Neural progenitor cell (in vitro differentiated cells): ENCODE results near the gene HCST. TPM values are rescaled to one million over a fixed set of nuclear protein-coding genes. Genes with fewer than 3 reads are reported as not detected.

ENCODE experiments used
- DNase-seq: peaks from one replicate; pipeline ENCODE4 v3.0.0-alpha.2; 2016; ENCODE audit warnings: low spot score
- H2AFZ ChIP-seq: fragments of 200-600 bp; sonication (generic); replicated peaks from 2 replicates; pipeline ENCODE4 v1.6.1; 2016; ENCODE audit warnings: antibody characterized with exemption
- H3F3A ChIP-seq: fragments of 200-600 bp; sonication (generic); 2 replicates; pipeline ENCODE4 v1.6.1; 2016; ENCODE audit warnings: antibody characterized with exemption, low read depth
- H3K27ac ChIP-seq: fragments of 200-600 bp; sonication (generic); 2 replicates; pipeline ENCODE4 v1.5.1; 2016; ENCODE audit warnings: mild to moderate bottlenecking
- H3K27me3 ChIP-seq: fragments of 200-600 bp; sonication (generic); 2 replicates; pipeline ENCODE4 v1.6.1; 2016; ENCODE audit warnings: mild to moderate bottlenecking, moderate library complexity
- H3K36me3 ChIP-seq: fragments of 200-600 bp; sonication (generic); 2 replicates; pipeline ENCODE4 v1.5.1; 2016
- H3K4me1 ChIP-seq: fragments of 200-600 bp; sonication (generic); 2 replicates; pipeline ENCODE4 v1.6.1; 2016; ENCODE audit warnings: mixed run types
- H3K4me2 ChIP-seq: fragments of 200-600 bp; sonication (generic); 2 replicates; pipeline ENCODE4 v1.6.1; 2016
- H3K4me3 ChIP-seq: fragments of 200-600 bp; sonication (generic); 2 replicates; pipeline ENCODE4 v1.5.1; 2016
- H3K79me2 ChIP-seq: fragments of 200-600 bp; sonication (generic); 2 replicates; pipeline ENCODE4 v1.6.1; 2016; ENCODE audit warnings: low read depth
- H3K9ac ChIP-seq: fragments of 200-600 bp; sonication (generic); 2 replicates; pipeline ENCODE4 v1.6.1; 2016
- H3K9me3 ChIP-seq: fragments of 200-600 bp; sonication (generic); 2 replicates; pipeline ENCODE4 v1.5.1; 2016; ENCODE audit warnings: low read depth
- H4K20me1 ChIP-seq: fragments of 200-600 bp; sonication (generic); 2 replicates; pipeline ENCODE4 v1.6.1; 2016; ENCODE audit warnings: low read depth
- H3K27ac Mint-ChIP-seq: 3 replicates; pipeline ENCODE4 v1.8.0; 2021; ENCODE audit warnings: mixed read lengths
- H3K27me3 Mint-ChIP-seq: 2 replicates; pipeline ENCODE4 v1.8.0; 2022; ENCODE audit warnings: low read depth, mild to moderate bottlenecking, inconsistent platforms, moderate library complexity, mixed read lengths; ENCODE audit not compliant: insufficient read depth
- H3K36me3 Mint-ChIP-seq: 3 replicates; pipeline ENCODE4 v1.8.0; 2021; ENCODE audit warnings: mixed read lengths
- H3K4me1 Mint-ChIP-seq: 3 replicates; pipeline ENCODE4 v1.8.0; 2021; ENCODE audit warnings: mixed read lengths
- H3K4me3 Mint-ChIP-seq: 3 replicates; pipeline ENCODE4 v1.8.0; 2021; ENCODE audit warnings: mild to moderate bottlenecking, moderate library complexity, mixed read lengths
- H3K9me3 Mint-ChIP-seq: 3 replicates; pipeline ENCODE4 v1.8.0; 2020; ENCODE audit warnings: mixed read lengths
- EZH2 ChIP-seq: fragments of 200-600 bp; sonication (generic); IDR thresholded peaks from 2 replicates; pipeline ENCODE4 v1.6.1; 2017; ENCODE audit warnings: antibody characterized with exemption, mild to moderate bottlenecking, moderate library complexity
- EZH2phosphoT487 ChIP-seq: fragments of 200-600 bp; sonication (generic); IDR thresholded peaks from 2 replicates; pipeline ENCODE4 v1.6.1; 2017; ENCODE audit warnings: antibody characterized with exemption
- total RNA-seq: library from RNA; depleted of rRNA; stranded (reverse); fragments of >200 nt; gene quantifications from 2 replicates; pipeline ENCODE4 v1.2.3, GENCODE V29; 2015; ENCODE audit warnings: low replicate concordance
- TF ChIP-seq, protein P1 (sequence below): fragments of 200-600 bp; sonication (generic); IDR thresholded peaks from 2 replicates; pipeline ENCODE4 v1.5.1; 2017; ENCODE audit warnings: antibody characterized with exemption, mild to moderate bottlenecking

Gene HCST, protein sequence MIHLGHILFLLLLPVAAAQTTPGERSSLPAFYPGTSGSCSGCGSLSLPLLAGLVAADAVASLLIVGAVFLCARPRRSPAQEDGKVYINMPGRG
- not detected in 2 replicates for total RNA-seq

DNA sequence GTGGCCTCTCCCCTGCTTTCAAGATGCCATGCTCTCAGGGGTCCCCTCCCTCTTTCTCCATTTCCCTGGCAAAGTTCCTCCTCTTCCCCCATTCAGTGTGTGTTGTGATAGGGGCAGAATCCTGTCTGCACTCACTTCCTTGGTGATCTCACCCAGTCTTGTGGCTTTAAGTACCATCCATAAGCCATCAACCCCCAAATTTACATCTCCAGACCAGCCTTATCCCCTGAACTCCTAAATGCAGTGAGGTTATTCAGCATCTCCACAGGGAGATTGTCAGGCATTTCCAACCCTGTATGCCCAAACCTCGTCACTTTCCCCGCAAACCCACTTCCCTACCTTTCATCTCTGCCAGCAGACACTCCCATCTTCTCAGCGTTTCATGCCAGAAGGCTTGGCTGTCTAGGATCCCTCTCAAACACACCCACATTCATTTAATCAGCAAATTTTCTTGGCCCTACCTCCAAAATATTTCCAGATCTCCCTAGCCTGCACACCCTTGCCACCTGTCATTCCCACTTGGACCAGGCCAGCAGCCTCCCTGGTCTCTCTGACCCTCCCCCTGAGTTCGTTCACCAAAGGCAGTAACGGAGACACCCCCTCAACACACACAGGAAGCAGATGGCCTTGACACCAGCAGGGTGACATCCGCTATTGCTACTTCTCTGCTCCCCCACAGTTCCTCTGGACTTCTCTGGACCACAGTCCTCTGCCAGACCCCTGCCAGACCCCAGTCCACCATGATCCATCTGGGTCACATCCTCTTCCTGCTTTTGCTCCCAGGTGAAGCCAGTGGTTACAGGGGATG lies at the start of gene HCST:
TSS of gene HCST (plus strand) at position 676 of the 808 bp plus-strand sequence. CDS start at position 741, 65 bp downstream.
- DNase-seq: no peak
- no peaks in the 10 kb centered on the region for H3K9me3 Mint-ChIP-seq
- peak within 1 kb of the TSS; percentile 96 for H3K4me3 Mint-ChIP-seq
- peaks cover 13% of the 10 kb centered on the region for H3F3A ChIP-seq
- peak within 1 kb of the TSS; percentile 37 for H3K4me3 ChIP-seq
- H3K27me3 Mint-ChIP-seq: peaks cover 16% of the 10 kb centered on the region
- H3K79me2 ChIP-seq: peaks cover 4% of the 10 kb centered on the region
- no peaks in the 10 kb centered on the region for H3K36me3 Mint-ChIP-seq
- H3K27ac ChIP-seq: no peak within 1 kb of the TSS
- H3K9ac ChIP-seq: no peak within 1 kb of the TSS
- peak within 1 kb of the TSS; percentile 68 for H3K4me2 ChIP-seq
- H3K4me1 ChIP-seq: no peaks in the 10 kb centered on the region
- no peaks in the 10 kb centered on the region for H3K36me3 ChIP-seq
- H3K9me3 ChIP-seq: no peaks in the 10 kb centered on the region
- H3K27ac Mint-ChIP-seq: peak within 1 kb of the TSS; percentile 69
- H3K4me1 Mint-ChIP-seq: peaks cover 31% of the 10 kb centered on the region
- H4K20me1 ChIP-seq: no peaks in the 10 kb centered on the region
- peaks cover 33% of the 10 kb centered on the region for H3K27me3 ChIP-seq
- peak within 1 kb of the TSS; percentile 78 for H2AFZ ChIP-seq
- TF ChIP-seq EZH2phosphoT487 (no peak), EZH2 (no peak)
- TF ChIP-seq, protein P1, sequence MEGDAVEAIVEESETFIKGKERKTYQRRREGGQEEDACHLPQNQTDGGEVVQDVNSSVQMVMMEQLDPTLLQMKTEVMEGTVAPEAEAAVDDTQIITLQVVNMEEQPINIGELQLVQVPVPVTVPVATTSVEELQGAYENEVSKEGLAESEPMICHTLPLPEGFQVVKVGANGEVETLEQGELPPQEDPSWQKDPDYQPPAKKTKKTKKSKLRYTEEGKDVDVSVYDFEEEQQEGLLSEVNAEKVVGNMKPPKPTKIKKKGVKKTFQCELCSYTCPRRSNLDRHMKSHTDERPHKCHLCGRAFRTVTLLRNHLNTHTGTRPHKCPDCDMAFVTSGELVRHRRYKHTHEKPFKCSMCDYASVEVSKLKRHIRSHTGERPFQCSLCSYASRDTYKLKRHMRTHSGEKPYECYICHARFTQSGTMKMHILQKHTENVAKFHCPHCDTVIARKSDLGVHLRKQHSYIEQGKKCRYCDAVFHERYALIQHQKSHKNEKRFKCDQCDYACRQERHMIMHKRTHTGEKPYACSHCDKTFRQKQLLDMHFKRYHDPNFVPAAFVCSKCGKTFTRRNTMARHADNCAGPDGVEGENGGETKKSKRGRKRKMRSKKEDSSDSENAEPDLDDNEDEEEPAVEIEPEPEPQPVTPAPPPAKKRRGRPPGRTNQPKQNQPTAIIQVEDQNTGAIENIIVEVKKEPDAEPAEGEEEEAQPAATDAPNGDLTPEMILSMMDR: no peak

DNA sequence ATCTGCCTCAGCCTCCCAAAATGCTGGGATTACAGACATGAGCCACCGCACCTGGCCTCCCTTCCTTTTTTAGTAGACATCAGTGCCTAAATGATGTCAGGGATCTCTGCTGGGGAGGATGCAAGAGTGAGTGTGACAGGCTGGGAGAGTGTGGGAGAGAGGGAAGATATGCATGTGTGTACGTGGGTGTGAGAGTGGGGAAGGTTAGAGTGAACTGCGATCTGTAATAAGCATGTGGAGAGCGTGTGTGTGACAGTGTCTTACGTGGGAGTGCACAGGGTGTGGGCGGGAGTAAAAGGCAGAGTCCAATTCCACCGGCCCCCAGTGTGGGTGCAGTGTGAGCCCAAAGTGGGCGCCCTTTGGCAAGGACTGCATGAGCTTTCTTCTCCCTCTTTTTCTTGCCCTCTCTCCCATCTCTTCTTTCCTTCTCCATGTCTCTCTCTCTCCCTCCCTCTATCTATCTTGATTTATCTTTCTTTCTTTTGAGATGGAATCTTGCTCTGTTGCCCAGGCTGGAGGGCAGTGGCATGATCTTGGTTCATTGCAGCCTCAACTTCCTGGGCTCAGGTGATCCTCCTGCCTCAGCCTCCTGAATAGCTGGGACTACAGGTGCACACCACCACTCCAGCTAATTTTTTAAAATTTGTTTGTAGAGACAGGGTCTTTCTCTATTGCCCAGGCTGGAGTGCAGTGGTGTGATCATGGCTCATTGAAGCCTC lies 49.1 kb upstream of the HCST start:
- Histone ChIP-seq H2AFZ (no peak overlapping the region), H3K4me3 (no peak overlapping the region), H3K9me3 (no peaks in the 10 kb centered on the region), H3K27me3 (peaks cover 94% of the 10 kb centered on the region), H3K36me3 (no peaks in the 10 kb centered on the region), H3K27ac (no peak overlapping the region), H3K9ac (no peak overlapping the region), H3K4me2 (no peak overlapping the region), H3K79me2 (no peaks in the 10 kb centered on the region), H4K20me1 (peaks cover 3% of the 10 kb centered on the region), H3F3A (peaks cover 29% of the 10 kb centered on the region), H3K4me1 (peaks cover 12% of the 10 kb centered on the region)
- TF ChIP-seq EZH2 (no peak), EZH2phosphoT487 (no peak)
- TF ChIP-seq, protein P1: no peak
- Mint-ChIP-seq H3K4me3 (peak overlapping the region; percentile 48), H3K4me1 (peaks cover 45% of the 10 kb centered on the region), H3K27ac (peak overlapping the region; percentile 39), H3K9me3 (no peaks in the 10 kb centered on the region), H3K36me3 (no peaks in the 10 kb centered on the region), H3K27me3 (peaks cover 23% of the 10 kb centered on the region)
- DNase-seq: no peak

DNA sequence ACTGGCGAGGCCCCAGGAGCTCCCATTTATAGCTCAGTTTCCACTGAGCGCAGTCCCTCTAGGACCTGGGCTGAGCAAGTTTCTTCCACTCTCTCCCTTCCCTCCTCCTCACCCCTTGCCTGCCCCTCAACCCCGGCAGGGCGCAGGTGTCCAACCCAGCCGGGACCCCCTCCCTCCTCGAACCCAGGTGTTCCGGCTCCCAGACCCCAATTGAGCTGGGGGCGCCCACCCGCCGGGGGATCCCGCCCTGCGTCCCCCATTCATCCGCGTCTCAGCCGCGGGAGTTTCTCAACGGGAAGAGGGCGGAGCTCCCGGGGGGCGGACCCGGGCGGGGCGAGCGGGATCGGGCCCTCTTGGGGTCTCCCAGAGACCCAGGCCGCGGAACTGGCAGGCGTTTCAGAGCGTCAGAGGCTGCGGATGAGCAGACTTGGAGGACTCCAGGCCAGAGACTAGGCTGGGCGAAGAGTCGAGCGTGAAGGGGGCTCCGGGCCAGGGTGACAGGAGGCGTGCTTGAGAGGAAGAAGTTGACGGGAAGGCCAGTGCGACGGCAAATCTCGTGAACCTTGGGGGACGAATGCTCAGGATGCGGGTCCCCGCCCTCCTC lies 45.7 kb upstream of the HCST start, which contains the start of gene KIRREL2:
TSS of gene KIRREL2 (plus strand) at position 366 of the 604 bp plus-strand sequence. CDS start at position 575, 209 bp downstream.
- Mint-ChIP-seq H3K27ac (peak within 1 kb of the TSS; percentile 95), H3K9me3 (no peaks in the 10 kb centered on the region), H3K36me3 (no peaks in the 10 kb centered on the region), H3K4me1 (peaks cover 70% of the 10 kb centered on the region), H3K27me3 (peaks cover 23% of the 10 kb centered on the region), H3K4me3 (peak within 1 kb of the TSS; percentile 95)
- no peak within 1 kb of the TSS for H3K9ac ChIP-seq
- peaks cover 95% of the 10 kb centered on the region for H3K27me3 ChIP-seq
- peaks cover 39% of the 10 kb centered on the region for H3F3A ChIP-seq
- H3K4me1 ChIP-seq: peaks cover 23% of the 10 kb centered on the region
- H3K79me2 ChIP-seq: no peaks in the 10 kb centered on the region
- H3K4me3 ChIP-seq: peak within 1 kb of the TSS; percentile 72
- TF ChIP-seq EZH2phosphoT487 (no peak), EZH2 (no peak)
- TF ChIP-seq, protein P1: no peak
- no peaks in the 10 kb centered on the region for H3K36me3 ChIP-seq
- DNase-seq: peak; percentile 82
- peak within 1 kb of the TSS; percentile 99 for H3K4me2 ChIP-seq
- H3K27ac ChIP-seq: no peak within 1 kb of the TSS
- H2AFZ ChIP-seq: peak within 1 kb of the TSS; percentile 83
- H4K20me1 ChIP-seq: peaks cover 8% of the 10 kb centered on the region
- H3K9me3 ChIP-seq: no peaks in the 10 kb centered on the region
